ENCODE results near the gene MAPT.

Gene MAPT

DNA sequence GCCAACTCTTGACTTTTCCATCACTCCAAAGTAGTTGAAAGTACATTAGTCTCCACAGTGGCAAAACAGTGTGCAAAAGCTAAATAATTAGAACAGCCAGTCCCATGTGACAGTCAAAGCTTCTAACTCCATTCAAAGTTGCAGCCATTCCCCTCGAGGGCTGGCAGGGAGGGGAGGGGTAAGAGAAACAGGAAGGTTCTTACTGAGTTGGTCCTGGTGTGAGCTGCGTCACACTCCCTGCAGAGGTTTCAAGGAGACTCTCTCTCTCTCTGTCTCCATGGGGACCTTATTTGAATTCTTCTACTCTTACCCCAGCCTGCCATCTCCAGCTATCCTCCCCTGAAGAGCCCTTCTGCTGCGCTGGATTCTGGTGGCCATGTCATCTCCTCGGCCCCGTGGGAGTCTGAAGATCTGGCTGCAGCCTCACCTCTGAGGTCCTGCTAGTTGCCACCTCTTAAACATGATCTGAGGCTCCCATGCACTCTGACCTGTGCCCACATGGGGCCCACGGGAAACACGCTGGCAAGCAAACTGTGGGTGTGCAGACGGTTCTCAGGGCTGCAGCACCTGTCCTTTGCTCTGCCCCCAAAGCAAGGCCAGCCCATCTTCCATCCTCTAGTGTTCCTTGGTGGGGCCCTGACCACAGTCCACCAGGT is 81.4 kb downstream of the MAPT start:
- no peak for DNase-seq (ENCODE audit: low read depth)
- no peak overlapping the region for H3K4me3 ChIP-seq (ENCODE audit: low read depth, low read length)
- TF ChIP-seq MYC (IDR thresholded peaks at IDR 0.05; ENCODE audit: low read depth, low read length) (no peak), CTCF (IDR thresholded peaks at IDR 0.05; ENCODE audit: low read depth, low read length) (no peak), POLR2A (IDR thresholded peaks at IDR 0.05; ENCODE audit: extremely low read depth, insufficient read length) (no peak)
- TF ChIP-seq, protein P1, sequence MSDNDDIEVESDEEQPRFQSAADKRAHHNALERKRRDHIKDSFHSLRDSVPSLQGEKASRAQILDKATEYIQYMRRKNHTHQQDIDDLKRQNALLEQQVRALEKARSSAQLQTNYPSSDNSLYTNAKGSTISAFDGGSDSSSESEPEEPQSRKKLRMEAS (IDR thresholded peaks at IDR 0.05; ENCODE audit: low read depth, low read length): no peak

DNA sequence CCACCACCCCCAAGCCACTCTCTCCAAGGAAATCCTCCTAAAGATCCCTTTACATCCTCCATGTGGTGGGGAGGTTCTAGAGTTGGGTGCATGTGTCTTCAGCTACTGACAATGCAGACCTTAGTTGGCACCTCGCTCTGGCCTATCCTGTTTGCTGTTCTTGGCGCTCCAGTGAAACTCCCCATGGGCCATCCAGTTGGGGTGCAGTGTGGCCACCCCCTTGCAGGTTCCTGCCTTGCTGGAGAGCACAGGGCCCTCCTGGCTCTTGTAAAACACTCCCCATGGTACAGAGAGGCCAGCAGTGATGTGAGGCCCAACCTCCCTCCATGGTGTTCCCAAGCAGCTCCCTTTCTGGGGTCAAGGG is 82.0 kb downstream of the MAPT start:
- no peak overlapping the region for H3K4me3 ChIP-seq (ENCODE audit: low read depth, low read length)

GRCh38 chr17:45976755-45977505 is 82.6 kb downstream of the MAPT start:
- no peak for DNase-seq (ENCODE audit: low read depth)
- TF ChIP-seq MYC (IDR thresholded peaks at IDR 0.05; ENCODE audit: low read depth, low read length): no peak
- no peak for TF ChIP-seq CTCF (IDR thresholded peaks at IDR 0.05; ENCODE audit: low read depth, low read length)
- no peak for TF ChIP-seq POLR2A (IDR thresholded peaks at IDR 0.05; ENCODE audit: extremely low read depth, insufficient read length)
- TF ChIP-seq, protein P1 (IDR thresholded peaks at IDR 0.05; ENCODE audit: low read depth, low read length): no peak
- no peak overlapping the region for H3K4me3 ChIP-seq (ENCODE audit: low read depth, low read length)

More for the DNA sequence above, 82.0 kb downstream of the MAPT start:
- DNase-seq (ENCODE audit: low read depth): no peak
- no peak for TF ChIP-seq POLR2A (IDR thresholded peaks at IDR 0.05; ENCODE audit: extremely low read depth, insufficient read length)
- TF ChIP-seq, protein P1 (IDR thresholded peaks at IDR 0.05; ENCODE audit: low read depth, low read length): no peak
- no peak for TF ChIP-seq MYC (IDR thresholded peaks at IDR 0.05; ENCODE audit: low read depth, low read length)
- TF ChIP-seq CTCF (IDR thresholded peaks at IDR 0.05; ENCODE audit: low read depth, low read length): no peak

DNA sequence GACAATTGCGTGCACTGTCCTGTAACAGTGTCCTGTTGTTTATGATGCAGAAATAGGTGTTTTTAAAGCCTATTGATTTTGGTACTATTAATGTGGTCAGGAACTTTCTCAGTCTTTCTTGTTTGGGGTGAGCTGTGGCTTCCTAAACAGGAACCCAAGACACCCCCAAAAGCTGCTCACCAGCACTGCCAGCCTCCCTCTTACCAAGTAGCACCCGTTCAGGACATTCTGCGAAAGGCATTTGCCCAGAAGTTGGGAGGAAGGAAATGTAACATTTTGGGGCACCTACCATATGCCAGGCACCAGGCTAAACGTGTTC is 83.1 kb downstream of the MAPT start:
- TF ChIP-seq MYC (IDR thresholded peaks at IDR 0.05; ENCODE audit: low read depth, low read length) (no peak), POLR2A (IDR thresholded peaks at IDR 0.05; ENCODE audit: extremely low read depth, insufficient read length) (no peak), CTCF (IDR thresholded peaks at IDR 0.05; ENCODE audit: low read depth, low read length) (no peak)
- TF ChIP-seq, protein P1 (IDR thresholded peaks at IDR 0.05; ENCODE audit: low read depth, low read length): no peak
- DNase-seq (ENCODE audit: low read depth): no peak
- no peak overlapping the region for H3K4me3 ChIP-seq (ENCODE audit: low read depth, low read length)

DNA sequence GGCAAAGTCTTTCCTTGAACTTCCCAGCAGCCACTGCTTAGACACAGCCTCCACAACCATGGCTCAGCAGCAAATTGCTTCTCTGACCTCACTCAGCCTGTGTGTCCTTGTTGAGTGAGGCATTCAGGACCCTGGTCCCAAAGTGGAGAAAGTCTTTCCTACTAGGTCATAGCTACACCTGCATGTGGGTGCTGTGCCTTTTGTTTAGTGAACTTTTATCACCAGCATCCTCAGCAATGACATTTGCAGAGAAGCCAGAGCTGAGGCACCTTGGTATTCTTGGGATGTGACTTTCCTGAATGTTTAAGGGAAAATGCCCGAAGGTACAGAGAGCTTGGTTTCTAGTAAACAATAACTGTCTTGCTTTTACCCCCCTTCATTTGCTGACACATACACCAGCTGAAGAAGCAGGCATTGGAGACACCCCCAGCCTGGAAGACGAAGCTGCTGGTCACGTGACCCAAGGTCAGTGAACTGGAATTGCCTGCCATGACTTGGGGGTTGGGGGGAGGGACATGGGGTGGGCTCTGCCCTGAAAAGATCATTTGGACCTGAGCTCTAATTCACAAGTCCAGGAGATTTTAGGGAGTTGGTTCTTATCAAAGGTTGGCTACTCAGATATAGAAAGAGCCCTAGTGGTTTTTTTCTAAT is 83.7 kb downstream of the MAPT start:
- H3K4me3 ChIP-seq (ENCODE audit: low read depth, low read length): no peak overlapping the region
- TF ChIP-seq MYC (IDR thresholded peaks at IDR 0.05; ENCODE audit: low read depth, low read length) (no peak), CTCF (IDR thresholded peaks at IDR 0.05; ENCODE audit: low read depth, low read length) (no peak), POLR2A (IDR thresholded peaks at IDR 0.05; ENCODE audit: extremely low read depth, insufficient read length) (no peak)
- TF ChIP-seq, protein P1 (IDR thresholded peaks at IDR 0.05; ENCODE audit: low read depth, low read length): no peak

More for the DNA sequence above, 83.7 kb downstream of the MAPT start:
- no peak for DNase-seq (ENCODE audit: low read depth)

Measured in NB4 (cell line).